CD14-positive monocyte (primary cell): ENCODE data around the gene C6orf52. TPM values are rescaled to one million over a fixed set of nuclear protein-coding genes. Genes with fewer than 3 reads are reported as not detected.

ENCODE experiments used
- DNase-seq, 3 donors: peaks; one replicate each; pipeline ENCODE4 v3.0.0-alpha.2; 2011 to 2022
- H2AFZ ChIP-seq: 2 replicates; pipeline ENCODE4 v1.6.0; 2012; ENCODE audit warnings: mild to moderate bottlenecking, low read depth, low read length, inconsistent platforms; ENCODE audit not compliant: insufficient read depth, poor library complexity, severe bottlenecking
- H3K27ac ChIP-seq, 2 donors: 1 replicate in 1 of 2; 2 replicates in 1 of 2; pipeline ENCODE4 v1.5.1; 2012 to 2013; ENCODE audit warnings: low read length in 2 of 2, control low read depth in 1 of 2, inconsistent platforms in 1 of 2, low read depth in 1 of 2, mild to moderate bottlenecking in 1 of 2
- H3K27me3 ChIP-seq, 2 donors: one replicate each; pipeline versions ENCODE4 v1.6.0 to v1.6.1; 2011 to 2013; ENCODE audit warnings: low read length in 2 of 2; ENCODE audit not compliant: control insufficient read depth in 2 of 2, insufficient read depth in 2 of 2
- H3K36me3 ChIP-seq, 2 donors: replicated peaks in 1 of 2; 1 replicate in 1 of 2; 2 replicates in 1 of 2; pipeline versions ENCODE4 v1.5.1 to v1.6.1; 2012 to 2013; ENCODE audit warnings: low read length in 2 of 2, control low read depth in 1 of 2, inconsistent platforms in 1 of 2, mild to moderate bottlenecking in 1 of 2; ENCODE audit not compliant: insufficient read depth in 2 of 2, control insufficient read depth in 1 of 2
- H3K4me1 ChIP-seq, 2 donors: 1 replicate in 1 of 2; 2 replicates in 1 of 2; pipeline versions ENCODE4 v1.5.1 to v1.6.1; 2012 to 2013; ENCODE audit warnings: low read length in 2 of 2, control low read depth in 1 of 2, inconsistent platforms in 1 of 2, mild to moderate bottlenecking in 1 of 2, moderate library complexity in 1 of 2; ENCODE audit not compliant: insufficient read depth in 2 of 2, control insufficient read depth in 1 of 2
- H3K4me2 ChIP-seq: replicated peaks from 2 replicates; pipeline ENCODE3; 2012; ENCODE audit warnings: low read length, moderate library complexity, mild to moderate bottlenecking; ENCODE audit not compliant: poor library complexity, severe bottlenecking; ENCODE audit errors: extremely low read depth
- H3K4me3 ChIP-seq, 3 experiments: fragments of 200-600 bp in 1 of 3; sonication (generic) in 1 of 3; replicated peaks in 1 of 3; 1 replicate in 2 of 3; 2 replicates in 1 of 3; pipeline ENCODE4 v1.5.1; 2011 to 2013; ENCODE audit warnings: low read length in 3 of 3, mild to moderate bottlenecking in 3 of 3, control low read depth in 2 of 3, low read depth in 2 of 3, inconsistent platforms in 1 of 3, moderate library complexity in 1 of 3
- H3K79me2 ChIP-seq: 2 replicates; pipeline ENCODE4 v1.6.0; 2012; ENCODE audit warnings: mild to moderate bottlenecking, control low read depth, inconsistent platforms, low read length, moderate library complexity; ENCODE audit not compliant: insufficient read depth
- H3K9ac ChIP-seq: 2 replicates; pipeline ENCODE4 v1.6.0; 2017; ENCODE audit warnings: low read length, mild to moderate bottlenecking; ENCODE audit not compliant: insufficient read depth, poor library complexity, severe bottlenecking
- H3K9me3 ChIP-seq, 2 donors: replicated peaks in 1 of 2; 1 replicate in 1 of 2; 2 replicates in 1 of 2; pipeline versions ENCODE4 v1.5.1 to v1.6.1; 2012 to 2013; ENCODE audit warnings: low read length in 2 of 2, control low read depth in 1 of 2; ENCODE audit not compliant: control insufficient read depth in 1 of 2, insufficient read depth in 1 of 2
- H4K20me1 ChIP-seq: 2 replicates; pipeline ENCODE4 v1.6.0; 2012; ENCODE audit warnings: mild to moderate bottlenecking, low read length, control low read depth, moderate library complexity; ENCODE audit not compliant: insufficient read depth
- H3K27ac Mint-ChIP-seq, 7 donors: one replicate each; pipeline ENCODE4 v1.8.0; 2020; ENCODE audit warnings: mild to moderate bottlenecking in 7 of 7, mixed read lengths in 7 of 7, moderate library complexity in 6 of 7, inconsistent platforms in 2 of 7
- H3K27me3 Mint-ChIP-seq, 3 donors: one replicate each; pipeline ENCODE4 v1.8.0; 2021 to 2022; ENCODE audit warnings: low read depth in 3 of 3, mild to moderate bottlenecking in 3 of 3, mixed read lengths in 3 of 3, moderate library complexity in 3 of 3, inconsistent platforms in 1 of 3
- H3K36me3 Mint-ChIP-seq, 2 donors: one replicate each; pipeline ENCODE4 v1.8.0; 2020; ENCODE audit warnings: mixed read lengths in 2 of 2, inconsistent platforms in 1 of 2, mild to moderate bottlenecking in 1 of 2
- H3K4me1 Mint-ChIP-seq: one replicate; pipeline ENCODE4 v1.8.0; 2020; ENCODE audit warnings: mild to moderate bottlenecking, mixed read lengths
- H3K4me3 Mint-ChIP-seq, 2 donors: one replicate each; pipeline ENCODE4 v1.8.0; 2020; ENCODE audit warnings: mild to moderate bottlenecking in 2 of 2, mixed read lengths in 2 of 2, moderate library complexity in 1 of 2
- H3K9me3 Mint-ChIP-seq, 7 donors: one replicate each; pipeline ENCODE4 v1.8.0; 2020 to 2022; ENCODE audit warnings: mixed read lengths in 7 of 7, mild to moderate bottlenecking in 6 of 7, moderate library complexity in 6 of 7, inconsistent platforms in 2 of 7
- CTCF ChIP-seq: fragments of 200-600 bp; IDR thresholded peaks from one replicate; pipeline ENCODE4 v1.8.0; 2022; ENCODE audit warnings: antibody characterized with exemption, mild to moderate bottlenecking
- WGBS: methylation state at CpG from one replicate; pipeline ENCODE4 v1.1.5; 2013; ENCODE audit warnings: missing lambda C conversion rate; ENCODE audit not compliant: insufficient coverage; 5-methylcytosine and 5-hydroxymethylcytosine counted together
- intact Hi-C, 2 donors: fragments of 100-400 bp; cut with micrococcal nuclease; formaldehyde crosslinking; loops; one replicate each; pipeline versions ENCODE4 v1.15.0 to v1.15.1; 2023
- polyA plus RNA-seq, 3 donors: library from polyadenylated mRNA; depleted of rRNA in 1 of 3; unstranded in 2 of 3; stranded (reverse) in 1 of 3; fragments of 300-500 nt in 2 of 3; fragments of >200 nt in 1 of 3; fragmentation: Illumina TruSeq in 2 of 3; gene quantifications; 1 replicate in 2 of 3; 2 replicates in 1 of 3; pipeline ENCODE4 v1.2.3, GENCODE V29; 2012 to 2021

The C6orf52 gene
- polyA plus RNA-seq, 3 donors = 0.52 to 1.9 TPM; not detected in 1

- Mint-ChIP-seq H3K9me3 (peaks cover 0 to 2% (median 0%) of the 10 kb centered on the region in 7 donors), H3K4me3 (no peak overlapping the region), H3K36me3 (peaks cover 1 to 3% of the 10 kb centered on the region in 2 donors), H3K4me1 (peaks cover 28% of the 10 kb centered on the region), H3K27me3 (no peaks in the 10 kb centered on the region), H3K27ac (no peak overlapping the region)
- intact Hi-C loops = no loop called here
- TF ChIP-seq CTCF = no peak
- Histone ChIP-seq H3K4me1 (peaks cover 17 to 20% of the 10 kb centered on the region in 2 donors), H2AFZ (no peak overlapping the region), H3K4me3 (no peak overlapping the region), H3K4me2 (no peak overlapping the region), H3K27me3 (no peaks in the 10 kb centered on the region), H4K20me1 (no peaks in the 10 kb centered on the region), H3K79me2 (peaks cover under 1% of the 10 kb centered on the region), H3K9ac (no peak overlapping the region), H3K27ac (no peak overlapping the region), H3K9me3 (no peaks in the 10 kb centered on the region), H3K36me3 (no peaks in the 10 kb centered on the region)
- WGBS = 100% methylated on average over 1 of the region's 6 CpGs
- DNase-seq = no peak
Measured at GRCh38 chr6:10687582-10687981, 6.8 kb downstream of the C6orf52 start.

- Histone ChIP-seq H3K9me3 (no peaks in the 10 kb centered on the region), H3K4me2 (no peak overlapping the region), H2AFZ (no peak overlapping the region), H4K20me1 (no peaks in the 10 kb centered on the region), H3K9ac (no peak overlapping the region), H3K4me3 (no peak overlapping the region), H3K79me2 (no peaks in the 10 kb centered on the region), H3K36me3 (no peaks in the 10 kb centered on the region), H3K27ac (no peak overlapping the region), H3K27me3 (no peaks in the 10 kb centered on the region), H3K4me1 (peaks cover 17 to 20% of the 10 kb centered on the region in 2 donors)
- TF ChIP-seq CTCF = no peak
- DNase-seq = no peak
- H3K4me1 Mint-ChIP-seq = peaks cover 28% of the 10 kb centered on the region
- H3K4me3 Mint-ChIP-seq = no peak overlapping the region
- peaks cover 0 to 2% (median 0%) of the 10 kb centered on the region in 7 donors for H3K9me3 Mint-ChIP-seq
- H3K36me3 Mint-ChIP-seq = peaks cover 0 to 3% of the 10 kb centered on the region in 2 donors
- H3K27ac Mint-ChIP-seq = no peak overlapping the region
- 80% methylated on average over 1 of the region's 8 CpGs for WGBS
- intact Hi-C loops = no loop called here
- no peaks in the 10 kb centered on the region for H3K27me3 Mint-ChIP-seq
Measured at GRCh38 chr6:10686901-10687300, 7.5 kb downstream of the C6orf52 start.
